ENCODE measurements around the gene DENND5B.

DNA sequence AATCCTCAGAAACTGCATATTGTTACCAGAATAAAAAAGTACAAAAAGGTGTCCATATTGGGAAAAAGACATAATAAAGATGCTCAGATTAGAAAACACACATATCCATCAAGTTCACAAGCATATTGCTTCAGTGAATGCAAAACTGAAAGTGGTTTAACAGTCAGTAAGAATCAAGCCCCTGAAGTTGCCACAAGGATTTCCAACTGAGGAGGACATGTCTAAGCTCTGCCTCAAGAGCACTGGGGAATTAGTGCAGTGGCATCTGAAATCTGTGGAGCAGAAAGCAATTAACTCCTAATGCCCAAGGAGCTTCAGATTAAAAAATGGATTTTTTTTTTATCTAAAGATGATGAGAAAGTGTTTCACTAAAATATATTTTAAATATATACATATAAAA, 113.2 kb downstream of the DENND5B start:
- TF ChIP-seq, protein P1, sequence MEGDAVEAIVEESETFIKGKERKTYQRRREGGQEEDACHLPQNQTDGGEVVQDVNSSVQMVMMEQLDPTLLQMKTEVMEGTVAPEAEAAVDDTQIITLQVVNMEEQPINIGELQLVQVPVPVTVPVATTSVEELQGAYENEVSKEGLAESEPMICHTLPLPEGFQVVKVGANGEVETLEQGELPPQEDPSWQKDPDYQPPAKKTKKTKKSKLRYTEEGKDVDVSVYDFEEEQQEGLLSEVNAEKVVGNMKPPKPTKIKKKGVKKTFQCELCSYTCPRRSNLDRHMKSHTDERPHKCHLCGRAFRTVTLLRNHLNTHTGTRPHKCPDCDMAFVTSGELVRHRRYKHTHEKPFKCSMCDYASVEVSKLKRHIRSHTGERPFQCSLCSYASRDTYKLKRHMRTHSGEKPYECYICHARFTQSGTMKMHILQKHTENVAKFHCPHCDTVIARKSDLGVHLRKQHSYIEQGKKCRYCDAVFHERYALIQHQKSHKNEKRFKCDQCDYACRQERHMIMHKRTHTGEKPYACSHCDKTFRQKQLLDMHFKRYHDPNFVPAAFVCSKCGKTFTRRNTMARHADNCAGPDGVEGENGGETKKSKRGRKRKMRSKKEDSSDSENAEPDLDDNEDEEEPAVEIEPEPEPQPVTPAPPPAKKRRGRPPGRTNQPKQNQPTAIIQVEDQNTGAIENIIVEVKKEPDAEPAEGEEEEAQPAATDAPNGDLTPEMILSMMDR (conservative IDR thresholded peaks at IDR 0.05): no peak
- no peak for TF ChIP-seq EZH2 (IDR thresholded peaks at IDR 0.05; ENCODE audit: low read depth)
